ENCODE results near the gene SEMA6B.

GRCh38 chr19:4533334-4533733 is 26.1 kb downstream of the SEMA6B start:
- TF ChIP-seq CTCF (IDR thresholded peaks at IDR 0.05) = no peak
- no peak for TF ChIP-seq POLR2AphosphoS5 (IDR thresholded peaks at IDR 0.05)

Data from esophagus muscularis mucosa (tissue), 3 donors.